ENCODE data around the gene CHAD.
A peak's percentile ranks its signal among the peaks of the same experiment; 100 is the strongest.
"Not testable (repeated sequence)": the region's sequence is repeated elsewhere in the genome, so short reads cannot be mapped to it uniquely, and the experiment has no call there.

CHAD gene

DNA sequence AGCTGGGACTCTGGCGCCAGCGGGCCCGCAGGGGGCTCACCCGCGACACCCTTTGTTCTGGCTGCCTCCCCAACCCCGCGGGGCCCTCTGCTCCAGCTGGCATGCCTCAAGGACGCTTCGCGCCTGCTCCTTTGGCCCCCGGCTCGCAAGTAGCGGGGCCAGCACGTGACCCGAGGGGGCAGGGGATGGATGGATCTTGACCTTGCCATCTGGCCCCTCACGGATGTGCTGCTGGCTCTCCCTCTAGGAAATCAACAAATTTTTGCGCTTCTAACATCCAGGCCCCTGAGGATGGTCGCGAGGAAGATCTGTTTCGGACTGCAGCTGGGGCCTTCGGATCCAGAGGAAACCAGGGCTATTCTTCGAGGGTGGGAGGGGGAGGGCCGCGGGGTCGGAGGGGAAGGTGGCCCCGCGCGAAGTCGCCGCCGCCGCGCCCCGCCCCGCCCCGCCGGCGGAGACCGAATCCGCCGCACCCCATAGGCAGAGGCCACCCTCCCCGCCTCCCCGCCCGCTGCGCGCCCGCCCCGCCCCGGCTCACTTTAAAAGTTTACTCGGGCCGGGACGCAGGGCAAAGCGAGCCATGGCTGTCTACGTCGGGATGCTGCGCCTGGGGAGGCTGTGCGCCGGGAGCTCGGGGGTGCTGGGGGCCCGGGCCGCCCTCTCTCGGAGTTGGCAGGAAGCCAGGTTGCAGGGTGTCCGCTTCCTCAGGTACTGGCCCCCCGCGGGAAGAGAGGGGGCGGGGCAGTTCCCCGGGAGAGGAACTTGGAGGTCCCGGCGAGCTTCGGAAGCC lies 42.8 kb downstream of the CHAD start, which contains the start of gene ACSF2:
Gene ACSF2 (plus strand): TSS at position 537 of the 790 bp plus-strand sequence. CDS start 44 bp downstream, at position 581.
- DNase-seq: peak; percentile 84

DNA sequence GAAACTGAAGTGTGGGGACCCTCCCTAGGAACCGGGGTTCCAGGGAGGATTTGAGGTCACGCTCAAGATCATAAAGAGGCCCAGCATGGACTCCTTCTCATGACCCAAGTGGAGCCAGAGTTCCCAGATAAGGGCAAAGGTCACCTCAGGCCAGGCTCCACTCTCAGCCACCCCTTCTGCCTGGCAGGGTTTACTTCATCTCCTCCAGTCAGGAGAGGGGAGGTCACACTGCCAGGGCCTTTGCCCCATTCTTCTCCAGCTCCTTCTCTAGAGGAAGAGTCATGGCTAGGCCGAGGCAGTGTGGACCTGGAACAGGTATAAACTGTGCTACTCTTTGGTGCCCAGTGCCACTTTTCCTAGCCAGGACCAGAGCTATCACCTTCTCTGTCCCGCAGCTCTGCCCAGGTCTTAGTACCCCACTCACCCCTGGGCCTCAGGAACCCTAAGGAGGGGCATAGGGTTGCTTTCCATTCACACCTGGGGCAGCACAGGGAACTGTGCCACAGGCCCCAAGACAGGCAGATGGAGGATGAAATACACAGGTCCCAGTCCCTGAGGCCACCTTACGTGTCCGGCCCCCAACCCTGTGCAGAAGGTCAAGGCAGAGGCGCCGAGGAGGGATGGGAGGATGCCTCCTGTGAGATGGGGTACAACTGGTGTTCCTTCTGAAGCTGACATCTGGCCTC lies 43.5 kb downstream of the CHAD start:
- no peak for DNase-seq

DNA sequence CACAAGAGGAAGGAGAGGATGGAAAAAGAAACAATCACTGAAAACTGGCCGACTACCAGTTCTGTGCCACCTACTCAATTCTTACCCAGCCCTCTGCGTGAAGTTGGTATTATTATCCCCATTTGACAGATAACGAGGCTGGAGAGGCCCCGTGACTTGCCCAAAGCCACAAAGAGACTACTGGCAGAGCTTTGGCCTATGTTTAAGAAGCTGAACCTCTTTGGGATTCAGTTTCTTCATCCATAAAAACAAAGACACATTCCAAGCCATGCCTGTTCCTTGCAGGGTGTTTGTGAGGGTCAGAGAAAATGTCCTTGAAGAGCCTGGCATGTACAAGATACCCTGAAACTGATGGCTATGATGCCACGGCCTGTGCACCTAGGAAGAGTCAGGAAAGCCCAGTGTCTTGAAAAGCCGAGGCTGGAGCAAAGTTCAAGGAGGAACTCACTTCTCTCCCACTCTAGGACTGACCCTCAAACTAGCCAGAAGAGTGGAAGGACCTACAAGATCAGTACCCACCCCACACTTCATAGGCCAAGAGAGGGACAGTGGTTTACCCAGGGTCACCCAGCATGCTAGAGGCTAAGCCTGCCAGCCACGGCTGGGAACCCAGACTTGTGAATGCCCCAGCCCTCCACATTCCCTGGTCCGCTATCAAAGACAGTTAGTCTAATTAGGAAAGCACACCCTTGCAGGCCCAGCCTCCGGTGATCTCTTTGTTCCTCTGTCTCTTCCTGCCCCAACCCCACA lies 44.3 kb downstream of the CHAD start:
- no peak for DNase-seq

DNA sequence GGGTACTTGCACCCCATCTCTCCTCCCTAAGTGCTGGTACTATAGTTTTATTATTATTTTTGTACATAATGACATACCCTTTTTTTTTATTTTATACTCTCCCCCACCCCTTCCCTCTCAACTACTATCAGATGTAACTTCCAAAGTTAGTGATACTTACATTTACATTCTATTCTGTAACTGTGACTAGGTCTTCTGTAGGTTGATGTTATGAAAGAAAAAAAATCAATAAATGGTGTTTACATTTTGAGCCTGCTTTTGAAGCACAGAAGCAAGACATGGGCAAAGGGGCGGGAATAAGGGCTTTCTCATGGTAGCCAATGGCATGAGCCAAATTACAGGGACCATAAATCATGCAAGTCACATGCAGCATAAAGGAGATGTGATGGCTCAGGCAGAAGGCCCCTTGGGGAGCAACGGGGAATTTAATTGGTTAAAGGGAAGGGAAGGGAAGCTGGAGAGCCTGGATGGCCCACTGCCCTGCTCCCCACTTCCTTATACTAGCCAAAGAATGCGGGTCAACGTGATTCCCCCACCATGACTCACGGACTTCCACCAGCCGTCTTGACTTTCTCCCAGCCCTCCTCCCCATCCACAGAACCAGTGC lies 45.0 kb downstream of the CHAD start:
- peak; percentile 68 for DNase-seq

GRCh38 chr17:50422738-50423137 lies 45.9 kb downstream of the CHAD start:
- DNase-seq: no peak

- peak; percentile 65 for DNase-seq
These were observed 47.2 kb downstream of the CHAD start for GRCh38 chr17:50421308-50422051.

GRCh38 chr17:50420419-50421112 lies 48.1 kb downstream of the CHAD start:
- no peak for DNase-seq

DNA sequence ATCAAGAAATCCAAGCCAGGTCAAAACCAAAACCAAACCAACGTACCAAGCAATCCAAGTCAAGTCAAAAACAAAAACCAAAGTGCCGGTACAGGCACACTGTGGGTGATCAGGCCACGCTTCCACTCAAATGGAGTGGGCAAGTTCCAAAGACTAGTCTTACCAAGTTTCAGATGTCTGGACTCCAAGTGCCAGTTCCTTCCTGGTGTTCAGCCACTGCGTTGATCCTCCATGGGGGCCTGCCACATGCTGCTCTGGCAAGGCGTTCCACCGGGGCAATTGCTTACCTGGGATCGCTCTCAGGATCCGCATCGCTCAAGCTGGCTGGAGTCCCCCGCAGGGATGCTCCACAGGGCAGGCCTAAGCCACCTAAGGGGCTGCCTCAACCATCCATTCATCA lies 49.1 kb downstream of the CHAD start:
- not testable (repeated sequence) for DNase-seq

GRCh38 chr17:50414808-50415207 lies 53.9 kb downstream of the CHAD start:
- DNase-seq: no peak
